Osteocyte (in vitro differentiated cells): ENCODE data around the gene KIAA1755. TPM values are rescaled to one million over a fixed set of nuclear protein-coding genes. Genes with fewer than 3 reads are reported as not detected.
A peak's percentile ranks its signal among the peaks of the same experiment; 100 is the strongest.
"Not testable (repeated sequence)": the region's sequence is repeated elsewhere in the genome, so short reads cannot be mapped to it uniquely, and the experiment has no call there.

Source experiments
- DNase-seq: peaks from one replicate; pipeline ENCODE4 v3.0.0; 2021; ENCODE audit warnings: mixed read lengths; ENCODE audit not compliant: unreplicated experiment; ENCODE audit errors: extremely low spot score
- H3K27ac Mint-ChIP-seq: one replicate; pipeline ENCODE4 v1.8.0; 2021; ENCODE audit warnings: mild to moderate bottlenecking, mixed read lengths; ENCODE audit not compliant: unreplicated experiment
- H3K27me3 Mint-ChIP-seq: one replicate; pipeline ENCODE4 v1.8.0; 2021; ENCODE audit warnings: mixed read lengths; ENCODE audit not compliant: unreplicated experiment
- H3K36me3 Mint-ChIP-seq: one replicate; pipeline ENCODE4 v1.8.0; 2021; ENCODE audit warnings: mixed read lengths; ENCODE audit not compliant: unreplicated experiment
- H3K4me1 Mint-ChIP-seq: one replicate; pipeline ENCODE4 v1.8.0; 2021; ENCODE audit warnings: mixed read lengths; ENCODE audit not compliant: unreplicated experiment
- H3K4me3 Mint-ChIP-seq: one replicate; pipeline ENCODE4 v1.8.0; 2021; ENCODE audit warnings: mild to moderate bottlenecking, moderate library complexity, mixed read lengths; ENCODE audit not compliant: unreplicated experiment
- H3K9me3 Mint-ChIP-seq: one replicate; pipeline ENCODE4 v1.8.0; 2021; ENCODE audit warnings: mixed read lengths; ENCODE audit not compliant: unreplicated experiment
- CTCF ChIP-seq: fragments of 200-600 bp; sonication (generic); IDR thresholded peaks from 2 replicates; pipeline ENCODE4 v1.5.0; 2021; ENCODE audit warnings: antibody characterized with exemption, mild to moderate bottlenecking, moderate library complexity
- total RNA-seq: library from RNA; stranded (reverse); gene quantifications from 2 replicates; pipeline ENCODE4 v1.2.1, GENCODE V29; 2021

Gene KIAA1755
- total RNA-seq, 1 donor from 2014 or later, result 50.2 TPM

GRCh38 chr20:38255393-38255792, 5.1 kb downstream of the KIAA1755 start:
- Mint-ChIP-seq H3K4me1 (peaks cover 77% of the 10 kb centered on the region), H3K36me3 (peaks cover 10% of the 10 kb centered on the region), H3K27me3 (no peaks in the 10 kb centered on the region), H3K4me3 (no peak overlapping the region), H3K9me3 (no peaks in the 10 kb centered on the region), H3K27ac (peak overlapping the region; percentile 62)
- TF ChIP-seq CTCF, result no peak
- DNase-seq, result no peak

- Mint-ChIP-seq H3K4me1 (peaks cover 70% of the 10 kb centered on the region), H3K27ac (peak overlapping the region; percentile 62), H3K36me3 (peaks cover 14% of the 10 kb centered on the region)
- not testable (repeated sequence) for H3K27me3 Mint-ChIP-seq, H3K4me3 Mint-ChIP-seq, DNase-seq, H3K9me3 Mint-ChIP-seq
Measured at GRCh38 chr20:38254621-38255020, 5.9 kb downstream of the KIAA1755 start.

GRCh38 chr20:38253571-38253970, 7.0 kb downstream of the KIAA1755 start:
- TF ChIP-seq CTCF, result no peak
- Mint-ChIP-seq H3K27ac (peak overlapping the region; percentile 85), H3K27me3 (no peaks in the 10 kb centered on the region), H3K9me3 (no peaks in the 10 kb centered on the region), H3K36me3 (peaks cover 14% of the 10 kb centered on the region), H3K4me3 (no peak overlapping the region), H3K4me1 (peaks cover 59% of the 10 kb centered on the region)
- no peak for DNase-seq

- Mint-ChIP-seq H3K36me3 (peaks cover 14% of the 10 kb centered on the region), H3K4me1 (peaks cover 51% of the 10 kb centered on the region), H3K9me3 (no peaks in the 10 kb centered on the region), H3K27me3 (no peaks in the 10 kb centered on the region), H3K4me3 (no peak overlapping the region), H3K27ac (peak overlapping the region; percentile 85)
- TF ChIP-seq CTCF, result no peak
- DNase-seq, result no peak
Measured at GRCh38 chr20:38252292-38253288, 7.9 kb downstream of the KIAA1755 start.

- Mint-ChIP-seq H3K36me3 (peaks cover 18% of the 10 kb centered on the region), H3K4me1 (peaks cover 53% of the 10 kb centered on the region)
- H3K27me3 Mint-ChIP-seq, H3K27ac Mint-ChIP-seq, H3K4me3 Mint-ChIP-seq, DNase-seq, H3K9me3 Mint-ChIP-seq: not testable (repeated sequence)
Measured at GRCh38 chr20:38251441-38251840, 9.1 kb downstream of the KIAA1755 start.

- Mint-ChIP-seq H3K36me3 (peaks cover 23% of the 10 kb centered on the region), H3K9me3 (no peaks in the 10 kb centered on the region), H3K27ac (no peak overlapping the region), H3K27me3 (no peaks in the 10 kb centered on the region), H3K4me3 (no peak overlapping the region), H3K4me1 (peaks cover 53% of the 10 kb centered on the region)
- DNase-seq, result no peak
- no peak for TF ChIP-seq CTCF
Measured at GRCh38 chr20:38250609-38251008, 9.9 kb downstream of the KIAA1755 start.
